ENCODE data around the gene MRFAP1L1. TPM values are rescaled to one million over a fixed set of nuclear protein-coding genes. Genes with fewer than 3 reads are reported as not detected.

Gene MRFAP1L1
- total and polyA plus RNA-seq, 2 experiments from 2014 or later: 43.9 to 44.1 TPM

DNA sequence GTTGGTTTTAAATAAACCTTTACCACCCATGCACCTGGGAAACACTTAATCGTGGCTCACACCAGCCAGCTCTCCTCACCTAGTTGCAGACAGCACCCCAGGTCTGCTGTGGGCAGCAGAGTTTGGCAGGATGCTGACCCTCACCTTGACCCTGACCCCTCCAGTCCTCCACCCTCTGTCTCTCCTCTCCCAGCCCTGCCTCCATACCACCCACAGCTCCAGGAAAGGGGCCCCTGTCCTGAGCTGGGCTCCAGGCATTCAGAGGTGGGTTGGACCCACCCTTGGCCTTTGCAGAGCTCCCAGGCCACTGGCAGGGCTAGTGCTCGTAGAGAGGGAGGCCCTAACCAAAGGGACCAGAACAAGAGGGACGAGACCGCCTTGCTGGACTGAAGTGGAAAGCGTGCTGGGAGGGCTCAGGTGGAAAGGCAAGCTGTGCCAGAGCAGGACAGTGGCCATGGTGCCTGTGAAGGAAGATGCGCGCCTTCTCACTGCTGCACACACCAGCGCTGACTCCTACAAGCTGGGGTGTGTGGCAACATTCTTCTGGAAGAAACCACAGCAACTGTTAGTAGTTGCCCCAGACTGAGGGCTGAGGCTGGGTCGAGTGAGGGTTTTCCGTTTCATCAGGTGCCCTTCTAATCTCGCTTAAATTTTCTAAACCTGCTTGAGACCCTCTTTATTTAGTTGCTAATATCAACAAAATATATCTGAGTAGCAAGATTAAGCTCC is 26.6 kb downstream of the MRFAP1L1 start:
- Histone ChIP-seq H4K20me1 (ENCODE audit: insufficient read depth) (no peaks in the 10 kb centered on the region), H3K36me3 (ENCODE audit: low read depth) (no peaks in the 10 kb centered on the region), H3K4me3 (no peak overlapping the region), H3K9me3 (ENCODE audit: low read depth) (no peaks in the 10 kb centered on the region), H3K9me2 (ENCODE audit: insufficient read depth) (no peaks in the 10 kb centered on the region), H3K79me2 (ENCODE audit: insufficient read depth) (no peaks in the 10 kb centered on the region), H3K27me3 (replicated peaks; ENCODE audit: insufficient read depth) (no peaks in the 10 kb centered on the region), H3K27ac (no peak overlapping the region), H3K9ac (no peak overlapping the region), H3K4me1 (ENCODE audit: insufficient read depth) (no peaks in the 10 kb centered on the region), H2AFZ (no peak overlapping the region), H3K4me2 (ENCODE audit: unreplicated experiment) (no peak overlapping the region), H3F3A (ENCODE audit: insufficient read depth) (peaks cover under 1% of the 10 kb centered on the region; the same call in 1 of the 2 replicates)
- whole genome bisulfite sequencing, 2 experiments (ENCODE audit: low coverage in 1 of 2, low lambda C conversion rate in 2 of 2, missing lambda C conversion rate in 2 of 2): 79 to 83% methylated on average over 11 of the region's 11 CpGs
- TF ChIP-seq EZH2 (IDR thresholded peaks at IDR 0.05; ENCODE audit: insufficient read depth, poor library complexity, severe bottlenecking) (no peak), EZH2phosphoT487 (IDR thresholded peaks at IDR 0.05; ENCODE audit: insufficient read depth, low read depth) (no peak)
- DNase-seq: no peak
- in situ Hi-C loops (cut with MboI): no loop called here

DNA sequence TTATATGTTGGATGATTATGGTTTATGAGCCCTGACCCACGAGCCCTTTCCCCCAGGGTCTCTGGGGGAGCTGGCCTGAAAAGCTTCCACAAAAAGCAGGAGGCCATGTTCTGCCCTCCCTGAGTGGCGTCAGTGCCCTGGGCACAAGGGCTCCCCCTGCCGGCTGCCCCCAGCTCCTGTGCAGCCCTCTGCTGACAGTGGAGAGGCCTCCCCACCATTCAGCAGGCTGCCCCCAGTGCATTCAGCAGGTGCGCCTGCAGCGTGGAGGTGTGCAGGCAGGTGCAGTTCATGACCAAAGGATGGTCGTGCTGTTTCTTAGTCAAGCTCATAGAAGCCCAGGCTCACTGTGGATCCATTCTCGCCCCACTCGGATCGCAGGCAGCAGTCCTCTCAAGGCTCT is 28.5 kb downstream of the MRFAP1L1 start:
- Histone ChIP-seq H2AFZ (no peak overlapping the region), H3K4me3 (no peak overlapping the region), H3K4me2 (ENCODE audit: unreplicated experiment) (no peak overlapping the region), H3K9me3 (ENCODE audit: low read depth) (no peaks in the 10 kb centered on the region), H4K20me1 (ENCODE audit: insufficient read depth) (no peaks in the 10 kb centered on the region; the same call in 1 of the 2 replicates), H3K27ac (no peak overlapping the region), H3K27me3 (replicated peaks; ENCODE audit: insufficient read depth) (no peaks in the 10 kb centered on the region), H3K4me1 (ENCODE audit: insufficient read depth) (0 out of 2 replicates have a peak, but pooled peaks cover under 1% of the 10 kb centered on the region), H3K79me2 (ENCODE audit: insufficient read depth) (peaks cover 17% of the 10 kb centered on the region), H3K9me2 (ENCODE audit: insufficient read depth) (no peaks in the 10 kb centered on the region), H3F3A (ENCODE audit: insufficient read depth) (no peaks in the 10 kb centered on the region; the same call in 1 of the 2 replicates), H3K9ac (no peak overlapping the region), H3K36me3 (ENCODE audit: low read depth) (no peaks in the 10 kb centered on the region)
- in situ Hi-C loops (cut with MboI): no loop called here
- TF ChIP-seq EZH2 (IDR thresholded peaks at IDR 0.05; ENCODE audit: insufficient read depth, poor library complexity, severe bottlenecking) (no peak), EZH2phosphoT487 (IDR thresholded peaks at IDR 0.05; ENCODE audit: insufficient read depth, low read depth) (no peak)
- no peak for DNase-seq
- 62 to 67% methylated on average over 9 of the region's 9 CpGs for WGBS, 2 experiments (ENCODE audit: low coverage in 1 of 2, low lambda C conversion rate in 2 of 2, missing lambda C conversion rate in 2 of 2)

- in situ Hi-C loops (cut with MboI): no loop called here
- Histone ChIP-seq H3K27ac (no peak overlapping the region), H3K4me1 (ENCODE audit: insufficient read depth) (peaks cover 7% of the 10 kb centered on the region), H3K27me3 (replicated peaks; ENCODE audit: insufficient read depth) (no peaks in the 10 kb centered on the region), H3K9me2 (ENCODE audit: insufficient read depth) (no peaks in the 10 kb centered on the region), H4K20me1 (ENCODE audit: insufficient read depth) (no peaks in the 10 kb centered on the region; the same call in 1 of the 2 replicates), H3K79me2 (ENCODE audit: insufficient read depth) (peaks cover 24% of the 10 kb centered on the region), H3K4me3 (no peak overlapping the region), H3F3A (ENCODE audit: insufficient read depth) (no peaks in the 10 kb centered on the region; the same call in 1 of the 2 replicates), H3K4me2 (ENCODE audit: unreplicated experiment) (no peak overlapping the region), H3K9me3 (ENCODE audit: low read depth) (no peaks in the 10 kb centered on the region), H3K36me3 (ENCODE audit: low read depth) (no peaks in the 10 kb centered on the region), H3K9ac (no peak overlapping the region), H2AFZ (no peak overlapping the region)
- no peak for TF ChIP-seq EZH2phosphoT487 (IDR thresholded peaks at IDR 0.05; ENCODE audit: insufficient read depth, low read depth)
- no peak for TF ChIP-seq EZH2 (IDR thresholded peaks at IDR 0.05; ENCODE audit: insufficient read depth, poor library complexity, severe bottlenecking)
- 72 to 73% methylated on average over 10 of the region's 10 CpGs for WGBS, 2 experiments (ENCODE audit: low coverage in 1 of 2, low lambda C conversion rate in 2 of 2, missing lambda C conversion rate in 2 of 2)
- DNase-seq: no peak
Observed at GRCh38 chr4:6680372-6681034, 29.2 kb downstream of the MRFAP1L1 start.

DNA sequence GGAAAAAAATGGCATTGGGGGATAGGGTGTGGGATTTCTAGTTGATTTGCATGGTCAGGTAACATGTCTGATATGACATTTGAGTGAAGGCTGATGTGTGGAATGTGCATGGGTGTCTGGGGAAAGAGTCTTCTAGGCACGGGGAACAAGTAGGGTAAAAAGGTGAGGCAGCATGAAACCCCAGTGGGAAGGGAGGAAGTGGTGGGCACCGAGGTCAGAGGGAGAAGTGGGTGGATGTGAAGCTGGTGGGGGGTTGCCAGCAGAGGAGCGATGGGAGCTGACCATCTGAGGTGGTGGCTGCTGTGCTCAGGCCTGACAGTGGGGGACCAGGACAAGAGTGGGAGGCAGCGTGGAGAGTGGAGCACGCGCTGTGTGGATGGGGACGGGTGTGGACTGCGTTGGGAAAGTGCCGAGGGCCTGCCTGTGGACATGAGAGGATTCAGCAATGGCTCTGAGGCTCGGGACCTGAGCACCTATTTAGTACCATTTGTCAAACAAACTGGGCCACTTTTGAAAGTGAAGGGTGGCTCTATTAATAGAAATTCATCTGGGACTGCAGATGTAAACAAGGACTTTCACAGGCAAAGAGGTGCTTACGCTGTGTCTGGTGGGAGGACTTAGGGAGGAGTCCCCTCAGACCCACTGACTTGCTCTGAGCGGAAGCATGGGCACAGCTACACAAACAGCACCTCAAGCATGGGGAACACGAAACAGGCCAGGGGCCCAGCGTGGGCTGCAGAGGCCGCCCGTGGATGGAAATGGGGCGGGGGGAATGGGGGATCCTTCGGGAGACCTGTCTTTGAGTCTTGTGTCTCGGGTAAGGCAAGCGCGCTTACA is 32.7 kb downstream of the MRFAP1L1 start:
- WGBS, 2 experiments (ENCODE audit: low coverage in 1 of 2, low lambda C conversion rate in 2 of 2, missing lambda C conversion rate in 2 of 2): 93 to 97% methylated on average over 21 of the region's 21 CpGs
- Histone ChIP-seq H3K9ac (no peak overlapping the region), H3K79me2 (ENCODE audit: insufficient read depth) (peaks cover 34% of the 10 kb centered on the region), H4K20me1 (ENCODE audit: insufficient read depth) (no peaks in the 10 kb centered on the region; the same call in 1 of the 2 replicates), H3K27me3 (replicated peaks; ENCODE audit: insufficient read depth) (no peaks in the 10 kb centered on the region), H3K4me3 (no peak overlapping the region), H3K9me2 (ENCODE audit: insufficient read depth) (no peaks in the 10 kb centered on the region), H3K9me3 (ENCODE audit: low read depth) (no peaks in the 10 kb centered on the region), H2AFZ (no peak overlapping the region), H3K27ac (no peak overlapping the region), H3K4me2 (ENCODE audit: unreplicated experiment) (peak overlapping the region; percentile 43), H3K36me3 (ENCODE audit: low read depth) (no peaks in the 10 kb centered on the region), H3F3A (ENCODE audit: insufficient read depth) (peaks cover 4% of the 10 kb centered on the region), H3K4me1 (ENCODE audit: insufficient read depth) (peaks cover 15% of the 10 kb centered on the region)
- TF ChIP-seq EZH2phosphoT487 (IDR thresholded peaks at IDR 0.05; ENCODE audit: insufficient read depth, low read depth) (no peak), EZH2 (IDR thresholded peaks at IDR 0.05; ENCODE audit: insufficient read depth, poor library complexity, severe bottlenecking) (no peak)
- DNase-seq: no peak
- in situ Hi-C loops (cut with MboI): no loop called here
